ENCODE data around the gene PRR13. TPM values are rescaled to one million over a fixed set of nuclear protein-coding genes. Genes with fewer than 3 reads are reported as not detected.
A peak's percentile ranks its signal among the peaks of the same experiment; 100 is the strongest.

Gene PRR13
- total and polyA plus RNA-seq, 2 of the 8 experiments (the other 6 are each of a cell fraction or from before 2014, with no cell fraction given): 82.9 to 185 TPM

DNA sequence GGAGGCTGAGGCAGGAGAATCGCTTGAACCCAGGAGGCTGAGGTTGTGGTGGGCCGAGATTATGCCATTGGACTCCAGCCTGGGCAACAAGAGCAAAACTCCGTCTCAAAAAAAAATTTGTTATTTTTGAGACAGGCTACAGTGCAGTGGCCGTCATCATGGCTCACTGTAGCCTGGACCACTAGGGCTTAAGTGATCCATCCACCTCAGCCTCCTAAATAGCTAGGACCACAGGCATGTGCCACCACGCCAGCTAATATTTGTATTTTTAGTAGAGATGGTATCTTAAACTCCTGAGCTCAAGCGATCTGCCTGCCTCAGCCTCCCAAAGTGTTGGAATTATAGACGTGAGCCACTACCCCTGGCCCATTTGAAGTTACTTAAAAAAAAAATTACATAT lies 9.4 kb downstream of the PRR13 start:
- WGBS, 2 experiments (ENCODE audit: extremely low coverage in 1 of 2, insufficient coverage in 1 of 2, insufficient read length in 1 of 2, insufficient replicate concordance in 2 of 2, low coverage in 1 of 2, low lambda C conversion rate in 2 of 2, missing lambda C conversion rate in 1 of 2): 79% methylated on average over 7 of the region's 7 CpGs; no CpG with 5 or more reads in 1 of the 2 experiments
- H4K8ac ChIP-seq (ENCODE audit: extremely low read depth, insufficient read depth, low read length): no peak overlapping the region
- H3K4me2 ChIP-seq (ENCODE audit: insufficient read depth in 1 of 2, low read depth in 2 of 2, low read length in 2 of 2): no peak overlapping the region
- no peak overlapping the region for H2AFZ ChIP-seq (ENCODE audit: low read length)
- peaks cover 22 to 27% of the 10 kb centered on the region in 2 experiments for H4K20me1 ChIP-seq (replicated peaks in 1 of 2; ENCODE audit: control insufficient read depth in 1 of 2, insufficient read depth in 2 of 2, low read length in 2 of 2)
- no peak overlapping the region for H3K18ac ChIP-seq (ENCODE audit: extremely low read depth, low read length)
- no peak overlapping the region for H3K27ac ChIP-seq (ENCODE audit: low read depth, low read length)
- no peak overlapping the region for H3K9ac ChIP-seq (replicated peaks in 1 of 4; ENCODE audit: extremely low read depth in 1 of 4, low read depth in 3 of 4, low read length in 3 of 4)
- no peaks in the 10 kb centered on the region for H3K27me3 ChIP-seq (replicated peaks in 1 of 4; ENCODE audit: control insufficient read depth in 3 of 4, extremely low read depth in 1 of 4, insufficient read depth in 3 of 4, low read length in 3 of 4)
- peaks cover 7% of the 10 kb centered on the region for H3K23me2 ChIP-seq (ENCODE audit: low read depth, low read length)
- H2BK120ac ChIP-seq (replicated peaks; ENCODE audit: low read depth, low read length): no peak overlapping the region
- no peak overlapping the region for H2BK20ac ChIP-seq (ENCODE audit: low read length)
- H3K79me2 ChIP-seq (ENCODE audit: control insufficient read depth in 1 of 2, insufficient read depth in 2 of 2, low read length in 2 of 2): peaks cover 20 to 36% of the 10 kb centered on the region in 2 experiments
- POLR2A ChIA-PET (ENCODE audit: partially characterized antibody): interaction anchor here (0.6 to 57.6 kb wide), 11 partner anchors 9 to 130 kb away, joined by 3 to 3397 read pairs (median 4); partner anchors contain the start of genes AAAS, MAP3K12, NPFF and PRR13
- CTCF ChIA-PET (ENCODE audit: partially characterized antibody): interaction anchor here (0.6 to 1.9 kb wide), 7 partner anchors 8 to 178 kb away, joined by 3 to 6 read pairs (median 3); partner anchors contain the start of gene AAAS
- 0 out of 2 replicates have a peak overlapping the region, but pooled peaks have one; percentile 90 for H2AK5ac ChIP-seq (ENCODE audit: low read depth, low read length)
- H3K9me3 ChIP-seq (ENCODE audit: insufficient read depth in 2 of 2, low read depth in 1 of 2, low read length in 1 of 2): no peaks in the 10 kb centered on the region
- H4K91ac ChIP-seq (replicated peaks; ENCODE audit: insufficient read length, low read length): no peak overlapping the region
- H2BK15ac ChIP-seq (ENCODE audit: low read length): no peak overlapping the region
- peaks cover 20 to 29% (median 21%) of the 10 kb centered on the region in 4 experiments for H3K36me3 ChIP-seq (ENCODE audit: control insufficient read depth in 2 of 4, insufficient read depth in 4 of 4, low read length in 3 of 4)
- peaks cover 0 to 8% (median 1%) of the 10 kb centered on the region in 4 experiments; a peak in 3 of 7 replicates for H3K4me1 ChIP-seq (replicated peaks in 1 of 4; ENCODE audit: control insufficient read depth in 3 of 4, insufficient read depth in 4 of 4, low read length in 3 of 4)
- H3K56ac ChIP-seq (replicated peaks; ENCODE audit: insufficient read length, low read depth, low read length): no peak overlapping the region
- peaks cover 7% of the 10 kb centered on the region; the same call in 1 of the 2 replicates for H3K79me1 ChIP-seq (ENCODE audit: low read depth, low read length)
- no peak overlapping the region for H2BK5ac ChIP-seq (ENCODE audit: low read depth, low read length)
- H3K23ac ChIP-seq (ENCODE audit: insufficient read length): no peak overlapping the region
- no peak overlapping the region for H3K4me3 ChIP-seq (ENCODE audit: extremely low read depth in 1 of 4, insufficient read depth in 2 of 4, low read depth in 3 of 4, low read length in 4 of 4)
- FAIRE-seq (no peak), DNase-seq (ENCODE audit: low read depth in 1 of 2, low spot score in 2 of 2) (no peak)
- H3K14ac ChIP-seq (ENCODE audit: insufficient read length): no peak overlapping the region
- H4K5ac ChIP-seq (ENCODE audit: insufficient read length, low read depth, low read length): no peak overlapping the region
- H3K4ac ChIP-seq (replicated peaks; ENCODE audit: insufficient read length, low read depth, low read length): no peak overlapping the region
- TF ChIP-seq NRF1 (IDR thresholded peaks at IDR 0.05; ENCODE audit: low read depth, low read length) (no peak), CREB1 (IDR thresholded peaks at IDR 0.05) (no peak), RBBP5 (IDR thresholded peaks at IDR 0.05; ENCODE audit: borderline replicate concordance, low read depth, low read length) (no peak), TBP (IDR thresholded peaks at IDR 0.05; ENCODE audit: low read depth, low read length) (no peak), EZH2 (IDR thresholded peaks at IDR 0.05; ENCODE audit: low read depth, low read length, severe bottlenecking) (no peak), JUND (IDR thresholded peaks at IDR 0.05; ENCODE audit: low read length) (no peak), KDM4A (IDR thresholded peaks at IDR 0.05; ENCODE audit: low read depth, low read length, severe bottlenecking) (no peak), POLR2A (IDR thresholded peaks at IDR 0.05; ENCODE audit: control extremely low read depth in 1 of 2, low read depth in 2 of 2, low read length in 2 of 2) (no peak), SP4 (IDR thresholded peaks at IDR 0.05; ENCODE audit: low read length) (no peak), GABPA (IDR thresholded peaks at IDR 0.05; ENCODE audit: borderline replicate concordance, insufficient read depth, low read length) (no peak), HDAC6 (IDR thresholded peaks at IDR 0.05; ENCODE audit: low read depth, low read length) (no peak), BACH1 (IDR thresholded peaks at IDR 0.05; ENCODE audit: low read length) (no peak), ASH2L (IDR thresholded peaks at IDR 0.05; ENCODE audit: low read length) (no peak)
- TF ChIP-seq, protein P1, sequence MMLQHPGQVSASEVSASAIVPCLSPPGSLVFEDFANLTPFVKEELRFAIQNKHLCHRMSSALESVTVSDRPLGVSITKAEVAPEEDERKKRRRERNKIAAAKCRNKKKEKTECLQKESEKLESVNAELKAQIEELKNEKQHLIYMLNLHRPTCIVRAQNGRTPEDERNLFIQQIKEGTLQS (IDR thresholded peaks at IDR 0.05; ENCODE audit: insufficient read depth, low read depth, low read length): no peak
- H2BK12ac ChIP-seq (ENCODE audit: low read depth, low read length): no peak overlapping the region
